Bronchial epithelial cell (primary cell): ENCODE results near the gene AUTS2. TPM values are rescaled to one million over a fixed set of nuclear protein-coding genes. Genes with fewer than 3 reads are reported as not detected.

Experiments
- DNase-seq: peaks from one replicate; pipeline ENCODE4 v3.0.0-alpha.2; 2010; ENCODE audit warnings: low read depth
- FAIRE-seq: peaks from 2 replicates; lab custom pipeline; 2011; peaks lifted over from hg19 to GRCh38; lab: Jason Lieb, UNC
- H3K27me3 ChIP-seq: 2 replicates; pipeline ENCODE4 v1.5.1; 2011; ENCODE audit warnings: low read length; ENCODE audit not compliant: control insufficient read depth, insufficient read depth
- H3K36me3 ChIP-seq: 2 replicates; pipeline ENCODE4 v1.5.1; 2011; ENCODE audit warnings: low read length; ENCODE audit not compliant: control insufficient read depth, insufficient read depth
- H3K4me3 ChIP-seq: 2 replicates; pipeline ENCODE4 v1.5.1; 2011; ENCODE audit warnings: mild to moderate bottlenecking, low read depth, low read length, control low read depth
- CTCF ChIP-seq: IDR thresholded peaks from 2 replicates; pipeline ENCODE4 v1.5.1; 2011; ENCODE audit warnings: mild to moderate bottlenecking, moderate library complexity, low read length, control low read depth, inconsistent platforms; ENCODE audit not compliant: insufficient read depth, severe bottlenecking
- total RNA-seq: library from RNA; depleted of rRNA; stranded (reverse); fragments of >200 nt; gene quantifications from 2 replicates; pipeline ENCODE4 v1.2.1, GENCODE V29; 2014

AUTS2 gene
- total RNA-seq, 1 donor from 2014 or later = 9.5 TPM

GRCh38 chr7:69692611-69693010 is 94.3 kb downstream of the AUTS2 start:
- Histone ChIP-seq H3K27me3 (no peaks in the 10 kb centered on the region), H3K36me3 (no peaks in the 10 kb centered on the region), H3K4me3 (no peak overlapping the region)
- DNase-seq = no peak
- no peak for FAIRE-seq
- TF ChIP-seq CTCF = no peak

DNA sequence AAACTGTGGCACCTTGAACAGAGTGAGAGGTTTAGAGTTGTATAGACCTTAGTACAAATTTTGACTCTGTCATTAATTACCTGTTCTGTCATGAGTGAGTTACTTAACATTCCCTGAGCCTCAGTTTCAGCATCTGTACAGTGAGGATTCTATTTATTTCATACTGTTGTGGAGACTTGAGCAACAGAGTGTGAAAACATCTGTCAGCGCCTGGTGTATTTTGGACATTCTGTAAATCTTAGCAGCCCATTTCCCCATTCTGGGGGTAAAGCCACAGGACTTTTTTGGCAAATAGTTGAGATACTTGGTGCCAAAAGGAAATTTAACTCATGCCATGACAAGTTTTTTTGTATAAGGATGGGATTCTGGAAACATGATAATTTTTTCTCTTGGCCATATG is 94.8 kb downstream of the AUTS2 start:
- Histone ChIP-seq H3K27me3 (no peaks in the 10 kb centered on the region), H3K36me3 (no peaks in the 10 kb centered on the region), H3K4me3 (no peak overlapping the region)
- FAIRE-seq = no peak
- no peak for DNase-seq
- TF ChIP-seq CTCF = no peak

DNA sequence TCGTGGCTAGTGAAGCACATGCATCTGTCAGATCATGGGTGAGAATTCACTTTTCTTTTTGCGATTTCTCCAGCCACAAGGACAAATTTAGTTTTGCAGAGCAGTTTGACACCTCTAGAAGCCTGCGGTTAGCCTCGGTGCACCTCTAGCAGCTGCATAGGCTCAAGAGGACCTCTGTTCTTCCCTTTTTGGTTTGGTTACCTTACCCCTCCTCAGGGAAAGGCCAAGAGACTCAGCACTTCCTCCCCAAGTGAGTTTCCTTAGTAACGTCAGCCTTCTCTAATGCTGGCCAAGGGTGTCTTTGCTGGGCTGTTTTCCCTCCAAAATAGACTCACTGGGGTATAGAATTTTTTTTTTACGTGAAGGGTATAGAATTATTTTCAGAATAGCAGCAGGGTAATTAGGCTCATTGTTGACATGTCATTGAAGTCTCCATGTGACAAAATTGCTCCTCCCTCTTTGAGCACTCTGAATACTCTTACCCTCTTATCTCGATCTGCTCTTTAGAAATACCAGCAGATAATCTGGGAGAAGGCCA is 97.8 kb downstream of the AUTS2 start:
- no peak for TF ChIP-seq CTCF
- FAIRE-seq (no peak), DNase-seq (no peak)
- Histone ChIP-seq H3K27me3 (no peaks in the 10 kb centered on the region), H3K4me3 (no peak overlapping the region), H3K36me3 (no peaks in the 10 kb centered on the region)

DNA sequence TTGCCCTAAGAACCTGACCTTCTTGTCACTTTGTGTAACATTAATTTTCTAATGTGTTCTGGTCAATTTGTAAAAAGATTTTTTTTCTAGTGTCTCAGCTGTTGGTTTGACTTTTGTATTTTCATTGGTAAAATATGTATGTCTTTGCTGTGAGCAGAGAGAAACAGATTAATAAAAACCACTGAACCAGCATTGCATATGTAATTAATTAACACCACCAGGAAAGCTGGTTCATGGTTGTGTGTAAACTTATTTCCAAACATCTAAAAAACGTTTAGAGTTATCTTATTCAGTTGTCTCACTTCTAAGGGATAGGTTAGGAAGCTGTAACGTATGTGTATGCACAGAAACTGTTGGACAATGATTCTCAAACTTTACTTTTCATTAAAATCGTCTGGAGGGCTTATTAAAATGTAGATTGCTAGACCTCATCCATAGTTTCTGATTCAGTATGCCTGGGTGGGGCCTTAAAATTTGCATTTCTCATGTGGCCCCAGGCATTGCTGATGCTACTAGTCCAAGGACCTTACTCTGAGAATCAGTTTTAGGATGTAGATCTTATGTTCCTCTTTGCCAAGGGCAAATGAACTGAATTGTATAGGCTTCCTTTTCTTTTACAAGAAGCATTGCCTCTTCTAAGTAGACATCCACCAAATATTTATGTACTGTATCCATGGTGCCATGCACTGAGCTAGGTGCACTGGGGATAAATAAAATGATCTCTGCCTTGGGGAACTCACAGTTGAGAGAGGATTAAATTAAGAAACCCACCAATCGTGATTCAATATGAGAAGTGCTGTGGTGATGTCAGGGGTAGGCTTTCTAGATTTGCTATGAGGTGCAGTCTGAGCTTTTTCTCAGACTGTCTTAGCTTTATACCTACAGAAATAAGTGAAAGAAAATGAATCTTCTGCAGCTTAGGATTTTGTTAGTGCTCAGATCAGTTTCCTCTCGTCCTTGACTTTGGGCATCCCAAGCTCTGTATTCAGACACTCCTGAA is 98.7 kb downstream of the AUTS2 start:
- Histone ChIP-seq H3K4me3 (no peak overlapping the region), H3K27me3 (no peaks in the 10 kb centered on the region), H3K36me3 (no peaks in the 10 kb centered on the region)
- no peak for TF ChIP-seq CTCF
- no peak for DNase-seq
- FAIRE-seq = no peak

DNA sequence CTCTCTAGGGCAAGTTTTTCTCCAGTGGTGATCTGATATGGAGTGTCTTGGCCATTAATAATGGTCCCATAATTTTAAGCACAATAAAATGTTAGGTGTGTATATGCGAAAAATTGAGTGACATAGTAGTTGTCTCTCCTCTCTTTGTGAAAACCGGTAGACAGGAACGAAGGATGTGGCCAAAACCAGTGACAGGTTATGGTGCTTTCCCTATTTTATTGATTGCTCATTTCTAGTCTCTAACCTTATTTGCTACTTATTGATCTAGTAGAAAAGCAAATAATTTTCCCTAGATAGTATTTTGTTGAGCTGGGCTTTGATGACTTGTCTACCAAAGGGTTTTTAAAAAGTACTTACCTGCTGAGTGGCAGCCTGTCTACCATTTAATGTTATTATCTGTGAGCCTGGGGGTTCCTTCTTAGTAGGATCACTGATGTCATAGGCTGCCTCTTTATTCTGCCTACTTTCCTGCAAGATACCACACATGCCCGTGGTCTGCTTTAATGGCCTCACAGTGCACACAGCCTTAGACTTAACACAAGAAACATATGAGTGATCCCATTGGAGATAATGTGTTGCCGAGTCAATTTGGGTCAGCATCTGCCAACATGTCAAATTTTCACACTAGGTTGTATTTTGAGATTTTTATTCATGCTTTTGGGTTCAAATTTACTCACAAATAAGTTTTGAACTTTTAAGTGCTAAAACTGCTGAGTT is 100.0 kb downstream of the AUTS2 start:
- TF ChIP-seq CTCF = no peak
- Histone ChIP-seq H3K4me3 (no peak overlapping the region), H3K36me3 (no peaks in the 10 kb centered on the region), H3K27me3 (no peaks in the 10 kb centered on the region)
- FAIRE-seq (no peak), DNase-seq (no peak)
